Esophagus muscularis mucosa (tissue), 3 donors: Measurements from ENCODE around the gene NVL.

Experiments
- CTCF ChIP-seq, 3 experiments: fragments of 200-600 bp in 2 of 3; fragments of 450-650 bp in 1 of 3; sonication (generic) in 2 of 3; IDR thresholded peaks; one replicate each; pipeline ENCODE4 v1.5.1; 2017 to 2019; ENCODE audit warnings: antibody characterized with exemption in 3 of 3, mild to moderate bottlenecking in 2 of 3, moderate library complexity in 1 of 3
- POLR2AphosphoS5 ChIP-seq, 2 donors: sonication (generic); formaldehyde crosslinking; IDR thresholded peaks; one replicate each; pipeline ENCODE4 v1.6.1; 2017; ENCODE audit warnings: antibody characterized with exemption in 2 of 2

GRCh38 chr1:224253721-224254120, 76.3 kb downstream of the NVL start:
- no peak for TF ChIP-seq CTCF (IDR thresholded peaks at IDR 0.05)
- TF ChIP-seq POLR2AphosphoS5 (IDR thresholded peaks at IDR 0.05), result no peak
